Mesodermal cell (in vitro differentiated cells): ENCODE data around the gene CABLES1.
"Not testable (repeated sequence)": the region's sequence is repeated elsewhere in the genome, so short reads cannot be mapped to it uniquely, and the experiment has no call there.

ENCODE experiments used
- H3K27ac ChIP-seq: 2 replicates; pipeline ENCODE4 v1.7.0; 2013; ENCODE audit warnings: mild to moderate bottlenecking, low read depth, low read length, moderate library complexity; ENCODE audit not compliant: severe bottlenecking
- H3K36me3 ChIP-seq: 2 replicates; pipeline ENCODE4 v1.7.1; 2013; ENCODE audit warnings: mild to moderate bottlenecking, low read length, moderate library complexity; ENCODE audit not compliant: control insufficient read depth, insufficient read depth
- H3K4me1 ChIP-seq: one replicate; pipeline ENCODE4 v1.7.1; 2013; ENCODE audit warnings: mild to moderate bottlenecking, low read length; ENCODE audit not compliant: insufficient read depth, control insufficient read depth, poor library complexity, severe bottlenecking
- H3K4me3 ChIP-seq: 2 replicates; pipeline ENCODE4 v1.7.0; 2013; ENCODE audit warnings: low read length, control low read depth, mild to moderate bottlenecking; ENCODE audit not compliant: insufficient read depth, poor library complexity, severe bottlenecking; ENCODE audit errors: extremely low read depth
- H3K9me3 ChIP-seq: 2 replicates; pipeline ENCODE4 v1.7.1; 2013; ENCODE audit warnings: mild to moderate bottlenecking, low read length, moderate library complexity; ENCODE audit not compliant: control insufficient read depth
- WGBS, 2 experiments: methylation state at CpG; one replicate each; pipeline ENCODE4 v1.1.5; 2013; ENCODE audit warnings: missing lambda C conversion rate in 2 of 2; ENCODE audit not compliant: insufficient coverage in 2 of 2; 5-methylcytosine and 5-hydroxymethylcytosine counted together

The CABLES1 gene

GRCh38 chr18:23259701-23260681 lies 124.7 kb downstream of the CABLES1 start:
- H3K4me1 ChIP-seq = peaks cover 43% of the 10 kb centered on the region
- H3K36me3 ChIP-seq = peaks cover 9% of the 10 kb centered on the region
- peak overlapping the region; percentile 98 for H3K27ac ChIP-seq
- WGBS, 2 experiments = 11 to 14% methylated on average over 16 of the region's 21 CpGs
- no peaks in the 10 kb centered on the region for H3K9me3 ChIP-seq
- H3K4me3 ChIP-seq = peak overlapping the region; percentile 21

- no peak overlapping the region for H3K4me3 ChIP-seq
- H3K4me1 ChIP-seq = peaks cover 43% of the 10 kb centered on the region
- peak overlapping the region; percentile 98 for H3K27ac ChIP-seq
- peaks cover 8% of the 10 kb centered on the region for H3K36me3 ChIP-seq
- H3K9me3 ChIP-seq = no peaks in the 10 kb centered on the region
- WGBS, 2 experiments = 93 to 96% methylated on average over 3 to 7 of the region's 7 CpGs
These were observed 125.8 kb downstream of the CABLES1 start for GRCh38 chr18:23260926-23261590.

- Histone ChIP-seq H3K27ac (no peak overlapping the region), H3K36me3 (no peaks in the 10 kb centered on the region), H3K4me1 (peaks cover 22% of the 10 kb centered on the region), H3K9me3 (peaks cover 6% of the 10 kb centered on the region), H3K4me3 (no peak overlapping the region)
- 88 to 97% methylated on average over 6 to 8 of the region's 9 CpGs for WGBS, 2 experiments
These were observed 128.4 kb downstream of the CABLES1 start for GRCh38 chr18:23263551-23264235.

GRCh38 chr18:23265682-23266399 lies 130.6 kb downstream of the CABLES1 start:
- Histone ChIP-seq H3K9me3 (peaks cover 27% of the 10 kb centered on the region), H3K4me3 (no peak overlapping the region), H3K27ac (no peak overlapping the region), H3K4me1 (peaks cover 2% of the 10 kb centered on the region), H3K36me3 (no peaks in the 10 kb centered on the region)
- WGBS, 2 experiments = 72 to 81% methylated on average over 4 to 6 of the region's 7 CpGs

- 94 to 95% methylated on average over 17 to 20 of the region's 20 CpGs for whole genome bisulfite sequencing, 2 experiments
- Histone ChIP-seq H3K27ac (no peak overlapping the region), H3K9me3 (peaks cover 27% of the 10 kb centered on the region), H3K4me3 (no peak overlapping the region), H3K4me1 (peaks cover 6% of the 10 kb centered on the region), H3K36me3 (no peaks in the 10 kb centered on the region)
These were observed 131.6 kb downstream of the CABLES1 start for GRCh38 chr18:23266717-23267446.

GRCh38 chr18:23267447-23267776 lies 132.1 kb downstream of the CABLES1 start:
- 86 to 96% methylated on average over 6 of the region's 6 CpGs for WGBS, 2 experiments
- no peak overlapping the region for H3K4me3 ChIP-seq

GRCh38 chr18:23268641-23269040 lies 133.4 kb downstream of the CABLES1 start:
- Histone ChIP-seq H3K36me3 (no peaks in the 10 kb centered on the region), H3K4me1 (peaks cover 6% of the 10 kb centered on the region), H3K27ac (no peak overlapping the region), H3K4me3 (no peak overlapping the region), H3K9me3 (peaks cover 27% of the 10 kb centered on the region)
- WGBS, 2 experiments = 91 to 98% methylated on average over 4 to 5 of the region's 8 CpGs

More at GRCh38 chr18:23267447-23267776, 132.1 kb downstream of the CABLES1 start:
- Histone ChIP-seq H3K27ac (no peak overlapping the region), H3K9me3 (peaks cover 27% of the 10 kb centered on the region), H3K36me3 (no peaks in the 10 kb centered on the region), H3K4me1 (peaks cover 6% of the 10 kb centered on the region)

GRCh38 chr18:23269068-23269467 lies 133.8 kb downstream of the CABLES1 start:
- H3K4me3 ChIP-seq, H3K36me3 ChIP-seq, H3K4me1 ChIP-seq, H3K27ac ChIP-seq: not testable (repeated sequence)
- 100% methylated on average over 1 of the region's 1 CpG; no CpG with 5 or more reads in 1 of the 2 experiments for WGBS, 2 experiments
- H3K9me3 ChIP-seq = peaks cover 27% of the 10 kb centered on the region

GRCh38 chr18:23269928-23270327 lies 134.6 kb downstream of the CABLES1 start:
- peaks cover 9% of the 10 kb centered on the region for H3K4me1 ChIP-seq
- no peaks in the 10 kb centered on the region for H3K36me3 ChIP-seq
- WGBS, 2 experiments = 80 to 100% methylated on average over 1 of the region's 2 CpGs
- no peak overlapping the region for H3K4me3 ChIP-seq
- H3K9me3 ChIP-seq = peaks cover 27% of the 10 kb centered on the region
- H3K27ac ChIP-seq = no peak overlapping the region
